Nephron (organoid): ENCODE measurements around the gene FSTL5.

Experiments used
- H3K27ac Mint-ChIP-seq, 3 experiments: 2 replicates each; pipeline ENCODE4 v1.8.0; 2020; ENCODE audit warnings: mixed read lengths in 3 of 3, mild to moderate bottlenecking in 2 of 3, moderate library complexity in 1 of 3
- H3K27me3 Mint-ChIP-seq: 2 replicates; pipeline ENCODE4 v1.8.0; 2021; ENCODE audit warnings: low read depth, mild to moderate bottlenecking, moderate library complexity, mixed read lengths
- H3K36me3 Mint-ChIP-seq: 2 replicates; pipeline ENCODE4 v1.8.0; 2020; ENCODE audit warnings: low read depth, mixed read lengths
- H3K4me1 Mint-ChIP-seq: 2 replicates; pipeline ENCODE4 v1.8.0; 2020; ENCODE audit warnings: mixed read lengths
- H3K4me3 Mint-ChIP-seq, 3 experiments: 2 replicates each; pipeline ENCODE4 v1.8.0; 2020; ENCODE audit warnings: mild to moderate bottlenecking in 3 of 3, mixed read lengths in 3 of 3, moderate library complexity in 2 of 3
- H3K9me3 Mint-ChIP-seq: 2 replicates; pipeline ENCODE4 v1.8.0; 2020; ENCODE audit warnings: mixed read lengths
- TF ChIP-seq, protein P1 (sequence below), 3 experiments: fragments of 200-600 bp; sonication (generic); IDR thresholded peaks; one replicate each; pipeline ENCODE4 v1.5.0; 2021; ENCODE audit warnings: antibody characterized with exemption in 3 of 3; ENCODE audit not compliant: unreplicated experiment in 3 of 3

Gene FSTL5

DNA sequence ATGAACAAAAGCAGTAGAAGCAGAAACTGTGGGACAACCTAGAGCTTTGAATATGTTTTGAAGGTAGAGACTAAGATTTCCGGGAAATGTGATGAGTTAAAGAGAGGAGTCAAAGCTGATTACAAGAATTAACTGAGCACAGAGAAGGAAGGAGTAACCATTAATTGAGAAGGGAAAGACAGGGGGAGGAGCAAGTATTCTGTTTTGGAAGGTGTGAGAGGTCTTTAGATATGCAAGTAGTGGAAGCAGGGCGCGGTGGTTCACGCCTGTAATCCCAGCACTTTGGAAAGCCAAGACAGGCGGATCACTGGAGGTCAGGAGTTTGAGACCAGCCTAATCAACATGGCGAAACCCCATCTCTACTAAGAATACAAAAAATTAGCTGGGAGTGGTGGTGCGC, 171.5 kb downstream of the FSTL5 start:
- Mint-ChIP-seq H3K4me3 (no peak overlapping the region), H3K36me3 (no peaks in the 10 kb centered on the region), H3K27me3 (peaks cover 3% of the 10 kb centered on the region), H3K27ac (no peak overlapping the region), H3K9me3 (no peaks in the 10 kb centered on the region), H3K4me1 (no peaks in the 10 kb centered on the region)
- TF ChIP-seq, protein P1, sequence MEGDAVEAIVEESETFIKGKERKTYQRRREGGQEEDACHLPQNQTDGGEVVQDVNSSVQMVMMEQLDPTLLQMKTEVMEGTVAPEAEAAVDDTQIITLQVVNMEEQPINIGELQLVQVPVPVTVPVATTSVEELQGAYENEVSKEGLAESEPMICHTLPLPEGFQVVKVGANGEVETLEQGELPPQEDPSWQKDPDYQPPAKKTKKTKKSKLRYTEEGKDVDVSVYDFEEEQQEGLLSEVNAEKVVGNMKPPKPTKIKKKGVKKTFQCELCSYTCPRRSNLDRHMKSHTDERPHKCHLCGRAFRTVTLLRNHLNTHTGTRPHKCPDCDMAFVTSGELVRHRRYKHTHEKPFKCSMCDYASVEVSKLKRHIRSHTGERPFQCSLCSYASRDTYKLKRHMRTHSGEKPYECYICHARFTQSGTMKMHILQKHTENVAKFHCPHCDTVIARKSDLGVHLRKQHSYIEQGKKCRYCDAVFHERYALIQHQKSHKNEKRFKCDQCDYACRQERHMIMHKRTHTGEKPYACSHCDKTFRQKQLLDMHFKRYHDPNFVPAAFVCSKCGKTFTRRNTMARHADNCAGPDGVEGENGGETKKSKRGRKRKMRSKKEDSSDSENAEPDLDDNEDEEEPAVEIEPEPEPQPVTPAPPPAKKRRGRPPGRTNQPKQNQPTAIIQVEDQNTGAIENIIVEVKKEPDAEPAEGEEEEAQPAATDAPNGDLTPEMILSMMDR (IDR thresholded peaks at IDR 0.05; ENCODE audit: unreplicated experiment in 3 of 3) = no peak

DNA sequence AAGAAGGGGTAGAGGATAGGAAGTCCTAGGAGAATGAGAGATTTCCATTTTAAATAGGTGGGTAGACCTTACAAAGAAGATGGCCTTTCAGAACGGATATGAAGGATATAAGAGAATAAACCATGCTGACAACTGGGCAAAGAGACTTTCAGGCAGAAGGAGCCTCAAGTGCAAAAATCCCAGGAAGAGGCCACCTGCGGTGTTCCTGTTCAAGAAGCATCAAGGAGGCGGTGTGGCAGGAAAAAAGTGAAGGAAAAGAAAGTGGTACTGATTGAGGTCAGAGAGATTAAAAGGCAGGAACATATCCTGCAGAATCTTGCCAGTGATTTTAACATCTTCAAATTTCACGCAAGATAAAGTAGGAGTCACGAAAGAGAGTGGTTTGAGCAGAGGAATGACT, 172.0 kb downstream of the FSTL5 start:
- no peaks in the 10 kb centered on the region for H3K4me1 Mint-ChIP-seq
- H3K27ac Mint-ChIP-seq = no peak overlapping the region
- TF ChIP-seq, protein P1 (IDR thresholded peaks at IDR 0.05; ENCODE audit: unreplicated experiment in 3 of 3) = no peak
- H3K36me3 Mint-ChIP-seq = no peaks in the 10 kb centered on the region
- H3K27me3 Mint-ChIP-seq = peaks cover 3% of the 10 kb centered on the region
- H3K4me3 Mint-ChIP-seq = no peak overlapping the region
- no peaks in the 10 kb centered on the region for H3K9me3 Mint-ChIP-seq

DNA sequence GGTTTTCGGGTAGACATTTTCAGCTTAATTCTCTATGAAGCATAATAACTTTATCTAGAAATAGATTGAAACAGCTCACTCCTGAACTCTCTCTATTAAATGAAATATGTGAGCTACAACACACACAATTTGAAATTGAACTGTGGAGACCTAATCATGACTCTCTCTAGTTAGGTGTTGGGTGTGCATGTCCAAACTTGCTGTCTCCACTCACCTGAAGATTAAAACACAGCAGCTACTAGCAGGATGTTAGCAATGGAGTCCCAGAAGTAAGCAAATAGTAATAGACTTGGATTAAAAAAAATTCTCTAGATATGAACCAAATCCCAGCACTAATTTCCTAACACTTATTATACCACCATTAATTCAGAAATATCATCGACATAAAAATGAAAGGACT, 173.1 kb downstream of the FSTL5 start:
- TF ChIP-seq, protein P1 (IDR thresholded peaks at IDR 0.05; ENCODE audit: unreplicated experiment in 3 of 3) = no peak
- Mint-ChIP-seq H3K9me3 (no peaks in the 10 kb centered on the region), H3K36me3 (no peaks in the 10 kb centered on the region), H3K27me3 (peaks cover 3% of the 10 kb centered on the region), H3K4me3 (no peak overlapping the region), H3K27ac (no peak overlapping the region), H3K4me1 (no peaks in the 10 kb centered on the region)

DNA sequence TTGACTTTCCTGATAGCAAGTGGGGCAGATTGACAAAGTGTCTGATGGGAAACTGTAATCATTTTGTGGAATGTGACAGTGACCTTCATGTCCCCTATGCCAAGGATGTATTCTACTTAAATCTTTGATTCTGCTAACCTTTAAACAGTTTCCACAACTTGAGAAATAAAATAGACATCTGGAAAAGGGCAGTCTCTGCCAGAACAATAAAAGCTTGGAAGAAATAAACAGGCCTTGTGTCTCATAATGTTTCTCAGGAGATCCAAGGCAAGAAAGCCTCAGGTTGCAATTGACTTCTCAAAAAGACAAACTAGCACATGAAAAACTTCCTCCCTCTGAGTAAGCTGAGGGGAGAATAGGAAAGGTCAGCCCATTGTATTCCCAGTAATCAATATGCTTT, 174.9 kb downstream of the FSTL5 start:
- TF ChIP-seq, protein P1 (IDR thresholded peaks at IDR 0.05; ENCODE audit: unreplicated experiment in 3 of 3) = no peak
- no peaks in the 10 kb centered on the region for H3K36me3 Mint-ChIP-seq
- no peak overlapping the region for H3K27ac Mint-ChIP-seq
- H3K4me1 Mint-ChIP-seq = no peaks in the 10 kb centered on the region
- no peaks in the 10 kb centered on the region for H3K9me3 Mint-ChIP-seq
- peaks cover 3% of the 10 kb centered on the region for H3K27me3 Mint-ChIP-seq
- H3K4me3 Mint-ChIP-seq = no peak overlapping the region

DNA sequence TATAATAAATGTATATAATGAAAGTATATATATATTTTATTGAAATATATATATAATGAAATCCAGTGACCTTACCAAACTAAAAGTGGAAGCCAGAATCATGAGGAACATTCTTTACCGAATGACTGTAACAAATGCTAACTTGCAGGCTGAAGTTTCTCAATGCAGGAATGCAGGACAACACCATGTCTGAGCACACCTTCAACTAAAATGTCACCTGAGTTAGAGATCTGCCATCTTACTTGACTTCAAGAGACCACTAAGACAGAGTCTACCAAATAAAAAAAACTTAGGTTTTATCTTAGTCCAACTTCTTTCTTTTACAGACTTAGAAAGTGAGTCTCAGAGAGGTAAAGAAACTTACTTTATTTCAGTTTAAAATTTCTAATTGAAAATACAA, 176.2 kb downstream of the FSTL5 start:
- TF ChIP-seq, protein P1 (IDR thresholded peaks at IDR 0.05; ENCODE audit: unreplicated experiment in 3 of 3) = no peak
- H3K4me1 Mint-ChIP-seq = no peaks in the 10 kb centered on the region
- no peaks in the 10 kb centered on the region for H3K9me3 Mint-ChIP-seq
- no peaks in the 10 kb centered on the region for H3K36me3 Mint-ChIP-seq
- H3K27me3 Mint-ChIP-seq = peaks cover 3% of the 10 kb centered on the region
- peak overlapping the region in 1 of 3 experiments; percentile 12 for H3K27ac Mint-ChIP-seq
- H3K4me3 Mint-ChIP-seq = no peak overlapping the region

DNA sequence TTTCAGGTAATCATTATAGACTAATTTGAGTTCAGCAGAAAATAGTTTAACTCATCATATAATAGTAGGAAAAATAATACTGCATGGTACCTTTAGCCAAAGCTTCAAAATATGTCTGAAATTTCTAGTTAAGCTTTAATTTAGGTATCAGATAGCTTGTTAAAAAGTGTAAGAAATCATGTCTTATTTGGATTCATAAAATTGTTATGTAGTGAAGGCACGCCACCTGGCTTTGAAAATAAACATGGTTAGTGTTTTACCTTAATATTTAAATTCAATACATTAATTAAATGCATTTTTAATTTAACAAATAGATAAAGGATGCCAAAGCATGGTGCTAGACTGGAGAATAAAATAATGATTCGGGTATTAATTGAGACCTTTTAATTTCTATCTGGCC, 211.4 kb downstream of the FSTL5 start:
- peaks cover 4% of the 10 kb centered on the region for H3K9me3 Mint-ChIP-seq
- TF ChIP-seq, protein P1 (IDR thresholded peaks at IDR 0.05; ENCODE audit: unreplicated experiment in 3 of 3) = peak in 1 of 3 experiments; percentile 25
- H3K36me3 Mint-ChIP-seq = no peaks in the 10 kb centered on the region
- no peak overlapping the region for H3K4me3 Mint-ChIP-seq
- H3K27ac Mint-ChIP-seq = no peak overlapping the region
- H3K27me3 Mint-ChIP-seq = peaks cover 5% of the 10 kb centered on the region
- H3K4me1 Mint-ChIP-seq = peaks cover 6% of the 10 kb centered on the region
